Ovary (tissue), 9 donors: ENCODE data around the gene DNAJB4. TPM values are rescaled to one million over a fixed set of nuclear protein-coding genes. Genes with fewer than 3 reads are reported as not detected.

ENCODE experiments used
- DNase-seq, 5 donors: peaks; one replicate each; pipeline ENCODE4 v3.0.0-alpha.2; 2019 to 2020
- H3K27ac ChIP-seq, 2 donors: fragments of 200-600 bp; one replicate each; pipeline versions ENCODE4 v1.5.1 to v1.8.0; 2019 to 2022
- H3K27me3 ChIP-seq: fragments of 200-600 bp; one replicate; pipeline ENCODE4 v1.8.0; 2022
- H3K36me3 ChIP-seq: fragments of 200-600 bp; sonication (generic); one replicate; pipeline ENCODE4 v1.5.1; 2019
- H3K4me1 ChIP-seq: one replicate; pipeline ENCODE4 v1.8.1; 2013; ENCODE audit warnings: mild to moderate bottlenecking, moderate library complexity; ENCODE audit not compliant: insufficient read depth
- H3K4me3 ChIP-seq: fragments of 200-600 bp; sonication (generic); one replicate; pipeline ENCODE4 v1.5.1; 2017
- H3K9me3 ChIP-seq, 2 donors: fragments of 200-600 bp in 1 of 2; sonication (generic) in 1 of 2; one replicate each; pipeline versions ENCODE4 v1.5.1 to v1.8.1; 2013 to 2019; ENCODE audit warnings: mild to moderate bottlenecking in 1 of 2, moderate library complexity in 1 of 2
- CTCF ChIP-seq, 3 donors: fragments of 450-650 bp in 2 of 3; fragments of 200-600 bp in 1 of 3; IDR thresholded peaks; one replicate each; pipeline versions ENCODE4 v1.5.1 to v1.8.0; 2016 to 2022; ENCODE audit warnings: antibody characterized with exemption in 3 of 3, mild to moderate bottlenecking in 1 of 3
- EP300 ChIP-seq: sonication (generic); formaldehyde crosslinking; IDR thresholded peaks from one replicate; pipeline ENCODE4 v1.6.1; 2017; ENCODE audit warnings: antibody characterized with exemption
- POLR2A ChIP-seq: fragments of 450-650 bp; IDR thresholded peaks from one replicate; pipeline ENCODE4 v1.6.1; 2017; ENCODE audit warnings: antibody characterized with exemption, mild to moderate bottlenecking, moderate library complexity
- WGBS, 3 donors: extraction: QIAGEN DNeasy Blood & Tissue Kit in 1 of 3; methylation state at CpG; one replicate each; pipeline versions ENCODE4 v1.1.5 to v1.1.7; 2013 to 2017; 5-methylcytosine and 5-hydroxymethylcytosine counted together
- intact Hi-C, 4 donors: fragments of 100-400 bp; cut with DNase I; formaldehyde crosslinking; loops; one replicate each; pipeline versions ENCODE4 v1.11.0 to v1.15.1; 2022 to 2023
- polyA plus RNA-seq, 2 donors: library from polyadenylated mRNA; stranded (reverse); fragments of 200-250 nt in 1 of 2; fragments of 350-450 nt in 1 of 2; fragmentation: Illumina TruSeq in 1 of 2; extraction: RNeasy Lipid Tissue Mini Kit (QIAGEN cat#74804) in 1 of 2; gene quantifications; one replicate each; pipeline ENCODE4 v1.2.3, GENCODE V29; 2013 to 2014
- total RNA-seq, 7 donors: library from RNA; depleted of rRNA in 2 of 7; stranded (reverse); fragments of >200 nt in 2 of 7; fragmentation: NEBNext Ultra II Directional in 3 of 7; extraction: Animal tissue kit (Norgen Biotek cat#: 25700) in 3 of 7; gene quantifications; one replicate each; pipeline versions ENCODE4 v1.1.0 to v1.2.4, GENCODE V29; 2016 to 2023
- donor health status: DM: no; HTN: no; CAD: no; lungs with moderate emphysema.
- donor health status: DM: no; HTN: no; CAD: no.
- donor health status: Bipolar disorder and iron deficiency.
- donor health status: DM: yes; HTN: yes; CAD: no.
- donor health status: DM: no; HTN: no; CAD: no.
- donor health status: DM: yes; HTN: yes; CAD: no.

The DNAJB4 gene
- total and polyA plus RNA-seq, 9 donors, result 18.7 to 48.6 (median 23.8) TPM

- Histone ChIP-seq H3K9me3 (no peaks in the 10 kb centered on the region), H3K27ac (no peak overlapping the region), H3K27me3 (no peaks in the 10 kb centered on the region), H3K4me1 (no peaks in the 10 kb centered on the region), H3K4me3 (no peak overlapping the region), H3K36me3 (no peaks in the 10 kb centered on the region)
- TF ChIP-seq CTCF (IDR thresholded peaks at IDR 0.05), result no peak
- TF ChIP-seq EP300, result no peak
- TF ChIP-seq POLR2A, result no peak
- intact Hi-C loops, result no loop called here
- no peak for DNase-seq
- 75 to 77% (median 77%) methylated on average over 4 of the region's 4 CpGs for WGBS, 3 donors
These were observed 28.5 kb downstream of the DNAJB4 start for GRCh38 chr1:78032996-78033796.

GRCh38 chr1:78033797-78034172 lies 29.0 kb downstream of the DNAJB4 start:
- Histone ChIP-seq H3K27ac (no peak overlapping the region), H3K27me3 (no peaks in the 10 kb centered on the region), H3K4me3 (no peak overlapping the region), H3K9me3 (no peaks in the 10 kb centered on the region), H3K4me1 (no peaks in the 10 kb centered on the region), H3K36me3 (no peaks in the 10 kb centered on the region)
- WGBS, 3 donors, result 89 to 93% (median 91%) methylated on average over 3 of the region's 3 CpGs
- no peak for DNase-seq
- TF ChIP-seq EP300, result no peak
- TF ChIP-seq POLR2A, result no peak
- TF ChIP-seq CTCF (IDR thresholded peaks at IDR 0.05), result no peak
- intact Hi-C loops, result no loop called here

- TF ChIP-seq EP300, result no peak
- no peak for TF ChIP-seq POLR2A
- no peak for TF ChIP-seq CTCF (IDR thresholded peaks at IDR 0.05)
- WGBS, 3 donors, result 87 to 93% (median 93%) methylated on average over 2 of the region's 2 CpGs
- Histone ChIP-seq H3K9me3 (no peaks in the 10 kb centered on the region), H3K27ac (no peak overlapping the region), H3K4me1 (no peaks in the 10 kb centered on the region), H3K4me3 (no peak overlapping the region), H3K27me3 (no peaks in the 10 kb centered on the region), H3K36me3 (no peaks in the 10 kb centered on the region)
- DNase-seq, result no peak
- intact Hi-C loops, result no loop called here
These were observed 30.4 kb downstream of the DNAJB4 start for GRCh38 chr1:78035121-78035520.

GRCh38 chr1:78036450-78036849 lies 31.7 kb downstream of the DNAJB4 start:
- no peaks in the 10 kb centered on the region for H3K9me3 ChIP-seq
- TF ChIP-seq EP300 (no peak), CTCF (IDR thresholded peaks at IDR 0.05) (no peak), POLR2A (no peak)
- intact Hi-C loops, result no loop called here
- no peak overlapping the region for H3K27ac ChIP-seq
- H3K36me3 ChIP-seq, result no peaks in the 10 kb centered on the region
- 77 to 79% (median 79%) methylated on average over 5 of the region's 5 CpGs for WGBS, 3 donors
- no peaks in the 10 kb centered on the region for H3K27me3 ChIP-seq
- H3K4me1 ChIP-seq, result no peaks in the 10 kb centered on the region
- DNase-seq, result no peak
- no peak overlapping the region for H3K4me3 ChIP-seq
